NB4 (cell line): ENCODE measurements around the gene FNIP2.

Experiments used
- MAX ChIP-seq: IDR thresholded peaks from 2 replicates; pipeline ENCODE4 v1.6.1; 2011; ENCODE audit warnings: low read depth, low read length
- MYC ChIP-seq: IDR thresholded peaks from 2 replicates; pipeline ENCODE4 v1.6.1; 2011; ENCODE audit warnings: low read depth, low read length
- POLR2A ChIP-seq: IDR thresholded peaks from 2 replicates; pipeline ENCODE4 v1.6.1; 2011; ENCODE audit warnings: mild to moderate bottlenecking; ENCODE audit not compliant: insufficient read length; ENCODE audit errors: extremely low read depth
- TF ChIP-seq, protein P1 (sequence below): IDR thresholded peaks from one replicate; pipeline ENCODE4 v1.5.1; 2012; ENCODE audit warnings: low read depth, low read length

DNA sequence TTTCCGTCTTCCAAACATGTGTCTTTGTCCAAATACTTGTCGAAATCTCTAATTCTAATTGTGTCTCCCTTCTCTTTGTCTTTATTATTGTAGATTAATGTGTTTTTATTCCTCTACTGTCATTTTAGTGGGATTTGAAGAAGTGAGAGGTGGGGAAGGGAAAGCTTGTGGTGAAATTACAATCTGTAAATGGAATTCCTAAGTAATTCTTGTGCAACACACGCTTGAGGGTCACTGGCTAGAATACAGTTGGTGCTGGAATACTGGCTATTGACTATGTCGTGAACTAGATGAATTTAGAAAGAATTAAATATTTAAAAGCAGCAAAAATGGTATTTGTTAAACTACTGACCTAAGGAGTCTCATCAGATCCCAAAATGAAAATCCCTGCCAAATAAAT lies 10.7 kb upstream of the FNIP2 start:
- TF ChIP-seq, protein P1, sequence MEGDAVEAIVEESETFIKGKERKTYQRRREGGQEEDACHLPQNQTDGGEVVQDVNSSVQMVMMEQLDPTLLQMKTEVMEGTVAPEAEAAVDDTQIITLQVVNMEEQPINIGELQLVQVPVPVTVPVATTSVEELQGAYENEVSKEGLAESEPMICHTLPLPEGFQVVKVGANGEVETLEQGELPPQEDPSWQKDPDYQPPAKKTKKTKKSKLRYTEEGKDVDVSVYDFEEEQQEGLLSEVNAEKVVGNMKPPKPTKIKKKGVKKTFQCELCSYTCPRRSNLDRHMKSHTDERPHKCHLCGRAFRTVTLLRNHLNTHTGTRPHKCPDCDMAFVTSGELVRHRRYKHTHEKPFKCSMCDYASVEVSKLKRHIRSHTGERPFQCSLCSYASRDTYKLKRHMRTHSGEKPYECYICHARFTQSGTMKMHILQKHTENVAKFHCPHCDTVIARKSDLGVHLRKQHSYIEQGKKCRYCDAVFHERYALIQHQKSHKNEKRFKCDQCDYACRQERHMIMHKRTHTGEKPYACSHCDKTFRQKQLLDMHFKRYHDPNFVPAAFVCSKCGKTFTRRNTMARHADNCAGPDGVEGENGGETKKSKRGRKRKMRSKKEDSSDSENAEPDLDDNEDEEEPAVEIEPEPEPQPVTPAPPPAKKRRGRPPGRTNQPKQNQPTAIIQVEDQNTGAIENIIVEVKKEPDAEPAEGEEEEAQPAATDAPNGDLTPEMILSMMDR: no peak
- no peak for TF ChIP-seq POLR2A
- no peak for TF ChIP-seq MAX
- TF ChIP-seq MYC: no peak
